Activated CD8-positive, alpha-beta memory T cell treated with anti-CD3 and anti-CD28 coated beads, Interleukin-2, amount 50 U/mL, for 48 hours (primary cell): ENCODE measurements around the gene DENND1A.
"Not testable (repeated sequence)": the region's sequence is repeated elsewhere in the genome, so short reads cannot be mapped to it uniquely, and the experiment has no call there.

Experiments
- DNase-seq: peaks from one replicate; pipeline ENCODE4 v3.0.0-alpha.2; 2020

Gene DENND1A

GRCh38 chr9:123922431-123922830 is 7.5 kb downstream of the DENND1A start:
- no peak for DNase-seq

DNA sequence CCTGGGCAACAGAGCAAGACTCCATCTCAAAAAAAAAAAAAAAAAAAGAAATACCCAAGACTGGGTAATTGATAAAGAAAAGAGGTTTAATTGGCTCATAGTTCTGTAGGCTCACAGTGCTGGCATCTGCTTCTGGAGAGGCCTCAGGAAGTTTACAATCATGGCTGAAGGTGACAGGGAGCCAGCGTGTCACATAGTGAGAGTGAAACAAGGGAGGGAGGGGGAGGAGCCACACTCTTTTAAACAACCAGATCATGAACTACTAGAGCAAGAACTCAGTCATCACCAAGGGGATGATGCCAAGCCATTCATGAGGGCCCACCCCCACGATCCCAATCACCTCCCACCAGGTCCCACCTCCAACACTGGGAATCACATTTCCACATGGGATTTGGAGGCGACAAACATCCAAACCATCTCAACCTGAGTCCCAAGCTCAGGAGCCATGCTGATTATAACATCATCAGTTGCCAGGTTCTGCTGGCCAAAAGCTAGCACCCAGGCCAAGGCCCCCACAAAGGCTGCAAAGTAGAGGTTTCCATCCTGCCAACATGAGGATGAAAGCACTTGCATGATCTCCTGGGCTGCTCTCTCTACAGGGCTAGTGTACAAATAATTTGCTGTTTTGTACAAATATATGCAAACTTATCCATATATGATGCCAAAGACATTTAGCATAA is 15.3 kb downstream of the DENND1A start:
- DNase-seq, result no peak

DNA sequence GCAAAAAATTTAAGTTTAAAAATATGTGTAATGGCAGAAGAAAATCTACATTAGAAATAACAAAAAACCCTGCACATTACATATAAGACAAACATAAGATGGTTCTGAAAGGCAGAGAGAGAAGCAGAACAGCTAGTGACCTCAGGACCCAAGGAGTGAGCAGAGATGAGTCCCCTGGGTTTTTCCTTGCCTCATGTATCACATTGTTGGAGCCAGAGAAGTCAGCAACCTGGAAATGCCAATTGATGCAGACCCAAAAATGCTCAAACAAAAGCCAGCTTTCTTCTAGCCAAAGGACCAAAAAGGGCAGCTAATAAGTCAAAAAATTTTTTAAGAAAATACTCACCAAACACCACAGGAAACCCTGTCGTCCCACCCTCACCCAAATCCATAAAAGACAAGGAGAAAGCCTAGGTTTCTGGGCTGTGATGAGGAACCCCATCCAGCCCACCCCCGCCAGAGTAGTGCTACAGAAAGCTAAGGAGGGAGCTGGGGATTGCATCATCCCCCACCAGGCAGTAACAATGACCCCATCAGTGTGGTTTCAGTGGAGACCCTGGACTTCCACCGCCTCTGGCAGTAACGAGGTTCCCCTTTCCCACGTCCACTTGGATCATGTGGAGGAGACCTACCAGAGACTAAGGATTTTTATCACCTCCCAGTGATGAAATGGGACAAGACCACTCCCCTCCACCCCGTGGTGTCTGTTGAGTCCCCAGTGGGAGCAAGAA is 17.6 kb downstream of the DENND1A start:
- no peak for DNase-seq

GRCh38 chr9:123911024-123911423 is 18.9 kb downstream of the DENND1A start:
- no peak for DNase-seq

GRCh38 chr9:123909192-123909591 is 20.7 kb downstream of the DENND1A start:
- DNase-seq, result not testable (repeated sequence)

DNA sequence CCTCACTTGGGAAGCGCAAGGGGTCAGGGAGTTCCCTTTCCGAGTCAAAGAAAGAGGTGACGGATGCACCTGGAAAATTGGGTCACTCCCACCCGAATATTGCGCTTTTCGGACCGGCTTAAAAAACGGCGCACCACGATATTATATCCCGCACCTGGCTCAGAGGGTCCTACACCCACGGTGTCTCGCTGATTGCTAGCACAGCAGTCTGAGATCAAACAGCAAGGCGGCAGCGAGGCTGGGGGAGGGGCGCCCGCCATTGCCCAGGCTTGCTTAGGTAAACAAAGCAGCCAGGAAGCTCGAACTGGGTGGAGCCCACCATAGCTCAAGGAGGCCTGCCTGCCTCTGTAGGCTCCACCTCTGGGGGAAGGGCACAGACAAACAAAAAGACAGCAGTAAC is 26.4 kb downstream of the DENND1A start:
- DNase-seq, result not testable (repeated sequence)

DNA sequence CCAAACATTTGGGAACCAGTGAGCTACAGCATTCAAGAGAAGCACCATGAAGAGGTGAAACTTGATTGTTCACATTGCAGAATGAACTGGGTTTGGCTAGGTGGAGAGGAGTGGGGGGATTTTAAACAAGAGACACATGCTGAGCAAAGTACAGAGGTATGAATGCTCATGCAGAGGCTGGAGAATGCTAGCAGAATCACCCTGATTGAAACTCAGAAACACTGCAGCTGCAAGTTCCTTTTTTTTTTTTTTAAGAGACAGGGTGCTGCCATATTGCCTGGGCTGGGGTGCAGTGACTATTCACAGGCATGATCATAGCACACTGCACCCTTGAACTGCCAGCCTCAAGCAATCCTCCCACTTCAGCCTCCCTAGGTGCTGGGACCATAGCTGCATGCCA is 35.1 kb downstream of the DENND1A start:
- DNase-seq, result no peak

DNA sequence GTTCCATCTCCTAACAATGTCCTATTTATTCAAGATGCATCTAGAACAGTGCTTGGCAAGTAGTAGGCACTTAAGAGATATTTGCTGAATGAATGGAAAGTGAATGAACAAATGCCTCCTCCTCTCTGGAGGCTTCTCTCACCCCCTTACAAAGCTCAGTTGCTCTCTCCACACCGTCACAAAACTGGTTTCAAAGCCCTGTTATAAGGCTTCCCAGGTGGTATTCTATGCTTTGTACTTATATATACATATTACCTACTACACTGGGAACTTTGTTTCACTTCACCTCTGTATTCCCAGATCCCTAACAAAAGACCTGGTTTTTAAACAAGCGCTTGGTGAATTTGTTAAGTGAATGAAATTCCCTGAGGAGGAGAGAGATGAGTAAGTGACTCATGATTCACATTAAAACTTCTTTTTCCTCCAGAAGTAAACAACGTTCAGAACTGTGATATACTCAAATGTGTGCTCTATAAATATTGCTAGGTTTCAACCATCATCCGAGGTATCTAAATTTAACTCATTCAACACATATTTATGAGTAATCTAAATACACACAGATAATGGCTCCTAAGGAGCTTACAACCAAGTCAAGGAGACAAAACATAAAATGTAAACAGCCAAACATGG is 36.0 kb downstream of the DENND1A start:
- DNase-seq, result no peak

GRCh38 chr9:123893115-123893514 is 36.8 kb downstream of the DENND1A start:
- no peak for DNase-seq

DNA sequence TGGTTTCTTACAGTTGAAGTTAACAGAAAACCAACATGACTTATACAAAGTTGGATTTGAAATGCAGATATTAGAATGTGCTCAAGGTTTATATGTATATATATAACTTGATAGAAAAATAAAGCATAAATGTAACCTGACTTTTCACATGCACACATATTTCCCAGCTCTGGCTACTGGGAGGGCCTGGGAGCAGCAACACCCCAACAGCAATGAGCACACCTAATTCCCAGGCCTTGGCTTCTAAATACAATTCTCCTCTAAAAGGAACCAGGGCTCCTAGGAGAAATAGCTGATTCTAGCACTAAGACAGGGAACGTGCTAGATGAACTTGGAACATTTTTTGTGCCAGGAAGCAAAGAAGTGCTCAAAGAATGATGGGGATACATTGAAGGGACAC is 42.1 kb downstream of the DENND1A start:
- DNase-seq, result no peak

GRCh38 chr9:123885834-123886233 is 44.1 kb downstream of the DENND1A start:
- DNase-seq, result not testable (repeated sequence)

- DNase-seq, result no peak
Observed at GRCh38 chr9:123883634-123884033, 46.3 kb downstream of the DENND1A start.

DNA sequence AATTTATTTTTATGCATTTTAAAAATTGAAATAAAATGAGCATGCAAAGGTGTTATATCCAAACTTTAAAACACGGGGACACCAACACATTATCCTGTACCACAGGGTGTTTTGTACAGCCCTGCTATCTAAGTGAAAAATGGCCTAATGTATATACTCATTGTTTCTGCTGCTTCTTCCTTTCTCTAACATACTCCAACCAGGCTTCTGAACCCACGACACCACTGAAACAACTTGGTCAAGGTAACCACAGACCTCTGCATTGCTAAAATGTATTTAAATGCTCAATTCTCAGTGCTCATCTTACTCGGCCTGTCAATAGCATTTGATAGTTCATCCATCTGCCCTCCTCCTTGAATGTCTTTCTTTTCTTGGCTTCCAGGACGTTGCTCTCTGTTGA is 48.3 kb downstream of the DENND1A start:
- DNase-seq, result no peak

DNA sequence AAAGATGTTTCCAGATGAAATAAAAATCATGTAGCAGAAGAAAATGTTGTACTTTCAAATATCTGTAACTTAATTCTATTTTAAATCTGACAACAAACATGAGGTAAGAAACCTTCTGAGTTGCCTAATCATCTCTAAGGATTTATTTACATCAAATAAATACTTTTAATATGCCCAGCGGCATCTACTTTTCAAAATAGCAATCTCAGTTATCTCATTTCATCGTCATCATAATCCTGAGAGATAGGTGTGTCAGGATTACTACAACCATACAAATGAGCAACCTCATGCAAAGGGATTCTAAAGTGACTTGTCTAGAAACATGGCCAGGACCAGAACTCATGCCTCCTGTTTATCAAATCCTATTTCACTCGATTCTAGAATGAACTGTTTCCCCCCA is 49.5 kb downstream of the DENND1A start:
- DNase-seq, result no peak

GRCh38 chr9:123876750-123877149 is 53.2 kb downstream of the DENND1A start:
- DNase-seq, result no peak

DNA sequence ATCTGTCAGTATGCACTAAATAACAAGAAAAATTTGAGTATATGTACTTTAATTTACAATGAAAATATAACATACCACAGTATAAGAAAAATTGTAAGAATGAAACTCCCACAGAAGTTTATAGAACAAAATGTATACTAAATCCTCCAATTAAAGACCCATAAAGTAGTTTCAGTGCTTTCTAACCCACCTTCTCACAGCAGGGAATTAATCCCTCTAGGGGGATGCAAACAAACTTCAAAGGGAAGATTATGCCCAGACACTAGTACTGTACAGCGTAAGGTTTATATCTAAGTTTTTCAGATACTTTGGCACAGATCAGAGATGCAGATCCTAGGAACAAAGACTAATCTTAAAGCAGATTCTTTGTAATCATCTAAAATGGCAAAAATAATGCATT is 57.2 kb downstream of the DENND1A start:
- no peak for DNase-seq

- no peak for DNase-seq
Observed at GRCh38 chr9:123871781-123872180, 58.1 kb downstream of the DENND1A start.

- DNase-seq, result no peak
Observed at GRCh38 chr9:123868002-123868401, 61.9 kb downstream of the DENND1A start.

- DNase-seq, result no peak
Observed at GRCh38 chr9:123867034-123867433, 62.9 kb downstream of the DENND1A start.

- DNase-seq, result no peak
Observed at GRCh38 chr9:123866497-123866896, 63.4 kb downstream of the DENND1A start.

DNA sequence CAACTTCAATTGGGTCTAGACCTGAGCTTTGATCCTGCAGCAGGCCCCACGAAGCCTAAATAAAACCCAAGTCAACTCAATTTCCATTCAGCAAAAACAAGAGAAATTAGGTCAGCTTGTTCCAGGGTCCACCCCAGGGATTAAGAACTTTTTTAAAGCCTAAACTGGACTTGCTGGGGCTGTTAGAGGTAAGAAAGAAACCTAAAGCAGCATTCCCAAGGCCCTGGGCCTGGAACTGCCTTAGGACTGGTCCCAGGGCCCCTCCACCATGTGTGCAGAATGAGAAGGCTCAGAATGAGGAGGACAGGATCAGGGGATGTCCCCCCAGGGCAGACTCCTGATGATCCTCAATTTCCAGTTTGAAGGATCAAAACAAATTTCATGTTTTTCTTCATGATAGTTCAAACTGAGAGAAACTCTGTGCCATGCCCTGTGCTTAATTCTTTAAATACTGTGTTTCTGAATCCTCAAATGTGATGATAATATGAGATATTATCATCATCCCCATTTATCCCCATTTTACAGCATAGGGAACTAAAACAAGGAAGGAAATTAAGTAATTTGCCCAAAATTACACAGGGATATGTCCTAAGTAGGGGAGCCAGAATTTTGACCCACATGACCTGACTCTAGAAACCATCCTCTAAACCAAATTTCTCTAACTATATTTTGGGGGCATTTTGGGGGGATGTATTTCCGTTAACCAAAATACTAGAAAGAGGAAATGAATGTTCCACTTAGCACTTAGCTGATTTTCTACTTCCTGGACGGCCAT is 64.5 kb downstream of the DENND1A start:
- no peak for DNase-seq

DNA sequence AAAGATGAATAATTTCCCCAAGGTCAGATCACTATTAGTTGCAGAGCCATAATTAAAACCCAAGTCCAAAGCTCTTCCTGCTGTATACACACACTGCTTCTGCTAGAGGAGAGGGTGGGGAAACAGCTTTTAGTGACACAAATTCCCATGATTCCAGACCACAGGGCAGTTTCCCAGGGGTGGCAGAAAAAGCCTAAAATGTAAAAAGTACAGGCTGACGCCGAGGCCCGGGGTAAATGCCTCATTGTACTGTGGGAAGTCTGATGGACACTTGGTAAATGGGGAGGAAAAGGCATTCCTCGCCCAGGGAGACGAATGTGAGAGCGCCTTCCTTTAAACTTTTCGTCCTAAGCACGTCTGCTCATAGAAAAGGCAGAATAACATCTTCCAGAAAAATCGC is 65.7 kb downstream of the DENND1A start:
- no peak for DNase-seq

DNA sequence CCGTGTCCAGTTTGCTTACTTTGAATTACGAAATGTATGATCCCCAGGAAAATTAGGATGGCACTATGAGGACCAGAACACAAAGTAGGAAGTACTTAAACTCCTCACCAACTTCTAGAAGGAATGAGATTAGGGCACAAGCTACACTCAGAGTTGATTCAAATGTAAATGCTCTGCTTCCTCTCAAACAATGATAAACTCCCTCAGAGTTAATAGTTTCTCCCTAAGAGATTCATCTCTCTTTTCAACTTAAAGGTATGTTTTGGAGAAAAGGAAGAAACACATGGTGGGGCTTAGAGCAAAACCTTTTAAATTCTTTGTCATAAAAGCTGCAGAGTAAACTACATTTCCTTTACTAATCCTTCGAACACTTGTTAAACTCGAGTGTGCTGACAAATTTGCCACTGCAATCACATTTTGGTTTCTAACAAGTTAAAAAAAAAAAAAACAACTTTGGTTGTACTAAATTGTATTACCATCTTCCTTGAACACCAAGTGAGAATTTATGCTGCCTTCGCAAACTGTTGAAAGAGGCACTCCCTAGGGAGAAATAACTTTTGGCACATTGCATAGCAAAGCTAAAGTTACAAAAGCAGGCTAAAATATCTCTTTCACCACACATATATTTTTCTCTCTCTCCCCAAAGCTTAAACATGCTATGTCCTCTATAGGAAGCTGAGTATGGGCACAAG is 66.6 kb downstream of the DENND1A start:
- no peak for DNase-seq
